Pancreas (tissue), 10 donors: ENCODE measurements around the gene SLC5A10. TPM values are rescaled to one million over a fixed set of nuclear protein-coding genes. Genes with fewer than 3 reads are reported as not detected.

Source experiments
- ATAC-seq, 4 donors: fragments of 200-7000 bp; cut with Tn5 transposase; one replicate each; pipeline versions ENCODE4 v1.8.0 to v1.9.1; 2020; ENCODE audit warnings: mild to moderate bottlenecking in 4 of 4, moderate library complexity in 4 of 4
- DNase-seq, 6 donors: peaks; one replicate each; pipeline ENCODE4 v3.0.0-alpha.2; 2020
- FAIRE-seq: peaks from 2 replicates; lab custom pipeline; 2012; peaks lifted over from hg19 to GRCh38; lab: Jason Lieb, UNC
- H3K27ac ChIP-seq, 4 donors: fragments of 200-600 bp; sonication (generic); 1 replicate in 3 of 4; 2 replicates in 1 of 4; pipeline versions ENCODE4 v1.5.0 to v1.8.0; 2020
- H3K27me3 ChIP-seq, 4 donors: fragments of 200-600 bp; one replicate each; pipeline ENCODE4 v1.8.0; 2021
- H3K36me3 ChIP-seq, 3 donors: fragments of 200-600 bp; sonication (generic) in 1 of 3; one replicate each; pipeline versions ENCODE4 v1.5.0 to v1.8.0; 2020 to 2021
- H3K4me1 ChIP-seq, 3 donors: fragments of 200-600 bp; one replicate each; pipeline ENCODE4 v1.8.0; 2021
- H3K4me3 ChIP-seq, 4 donors: fragments of 200-600 bp; sonication (generic) in 2 of 4; one replicate each; pipeline versions ENCODE4 v1.5.0 to v1.8.0; 2020 to 2021
- H3K9me3 ChIP-seq, 4 donors: fragments of 200-600 bp; one replicate each; pipeline ENCODE4 v1.8.0; 2021
- WGBS, 2 donors: extraction: QIAGEN DNeasy Blood & Tissue Kit; methylation state at CpG; one replicate each; pipeline ENCODE4 v1.1.7; 2013; 5-methylcytosine and 5-hydroxymethylcytosine counted together
- intact Hi-C, 3 donors: fragments of 100-400 bp; cut with DNase I; formaldehyde crosslinking; loops; one replicate each; pipeline versions ENCODE4 v1.11.1 to v1.14.2; 2022
- polyA plus RNA-seq, 2 donors: library from polyadenylated mRNA; stranded (reverse); fragments of 200-250 nt; gene quantifications; one replicate each; pipeline ENCODE4 v1.2.3, GENCODE V29; 2013
- total RNA-seq, 6 donors: library from RNA; stranded (reverse); fragmentation: NEBNext Ultra II Directional in 4 of 6; extraction: Animal tissue kit (Norgen Biotek cat#: 25700) in 4 of 6; gene quantifications; one replicate each; pipeline versions ENCODE4 v1.2.1 to v1.2.4, GENCODE V29; 2021 to 2023
- TF ChIP-seq, protein P1 (sequence below), 4 donors: fragments of 200-600 bp; sonication (generic) in 3 of 4; IDR thresholded peaks; one replicate each; pipeline versions ENCODE4 v1.5.0 to v1.8.0; 2021; ENCODE audit warnings: antibody characterized with exemption in 4 of 4
- donor health status: healthy with polysubstance abuse.
- donor health status: DM: no; HTN: no; CAD: no; lungs with moderate emphysema.
- donor health status: DM: no; HTN: no; CAD: no.
- donor health status: control.
- donor health status: control.
- donor health status: Bipolar disorder and iron deficiency.
- donor health status: DM: yes; HTN: yes; CAD: no.
- donor health status: DM: no; HTN: no; CAD: no.
- donor health status: DM: no; HTN: no; CAD: no.
- donor health status: DM: yes; HTN: yes; CAD: no.

The SLC5A10 gene
- total and polyA plus RNA-seq, 8 donors = 0.02 TPM; not detected in 7

DNA sequence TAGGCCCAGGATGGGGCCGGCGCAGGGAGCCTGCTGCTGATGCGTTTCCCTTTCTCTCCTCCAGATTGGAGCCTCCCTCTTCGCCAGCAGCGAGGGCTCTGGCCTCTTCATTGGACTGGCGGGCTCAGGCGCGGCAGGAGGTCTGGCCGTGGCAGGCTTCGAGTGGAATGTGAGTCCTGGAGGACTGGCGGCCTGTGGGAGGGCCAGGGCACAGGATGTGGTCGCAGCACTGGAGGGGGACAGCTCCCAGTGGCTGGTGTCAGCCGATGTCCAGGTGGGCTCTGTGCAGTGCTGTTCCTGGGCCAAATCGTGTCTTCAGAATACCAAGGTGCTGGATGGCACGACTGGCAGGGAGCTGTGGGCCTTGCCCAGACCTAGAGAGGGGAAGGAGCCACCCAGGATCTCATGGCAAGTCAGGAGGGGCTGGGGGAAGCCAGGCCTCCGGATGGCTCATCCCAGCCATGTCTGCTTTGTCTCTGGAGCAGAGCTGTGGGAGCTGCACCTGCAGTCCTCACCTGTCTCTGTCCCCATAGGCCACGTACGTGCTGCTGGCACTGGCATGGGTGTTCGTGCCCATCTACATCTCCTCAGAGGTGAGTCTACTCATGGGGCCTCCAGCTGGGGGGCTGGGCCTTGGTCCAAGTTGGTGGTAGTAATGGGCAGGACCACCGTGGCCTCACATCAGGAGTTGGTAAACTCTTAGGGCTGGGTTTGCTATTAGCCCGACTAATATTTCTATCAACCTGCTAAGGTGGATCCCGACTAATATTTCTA is 7.3 kb downstream of the SLC5A10 start:
- Histone ChIP-seq H3K9me3 (no peaks in the 10 kb centered on the region), H3K4me1 (no peaks in the 10 kb centered on the region), H3K27ac (no peak overlapping the region), H3K27me3 (no peaks in the 10 kb centered on the region), H3K4me3 (no peak overlapping the region), H3K36me3 (no peaks in the 10 kb centered on the region)
- no peak for ATAC-seq
- TF ChIP-seq, protein P1, sequence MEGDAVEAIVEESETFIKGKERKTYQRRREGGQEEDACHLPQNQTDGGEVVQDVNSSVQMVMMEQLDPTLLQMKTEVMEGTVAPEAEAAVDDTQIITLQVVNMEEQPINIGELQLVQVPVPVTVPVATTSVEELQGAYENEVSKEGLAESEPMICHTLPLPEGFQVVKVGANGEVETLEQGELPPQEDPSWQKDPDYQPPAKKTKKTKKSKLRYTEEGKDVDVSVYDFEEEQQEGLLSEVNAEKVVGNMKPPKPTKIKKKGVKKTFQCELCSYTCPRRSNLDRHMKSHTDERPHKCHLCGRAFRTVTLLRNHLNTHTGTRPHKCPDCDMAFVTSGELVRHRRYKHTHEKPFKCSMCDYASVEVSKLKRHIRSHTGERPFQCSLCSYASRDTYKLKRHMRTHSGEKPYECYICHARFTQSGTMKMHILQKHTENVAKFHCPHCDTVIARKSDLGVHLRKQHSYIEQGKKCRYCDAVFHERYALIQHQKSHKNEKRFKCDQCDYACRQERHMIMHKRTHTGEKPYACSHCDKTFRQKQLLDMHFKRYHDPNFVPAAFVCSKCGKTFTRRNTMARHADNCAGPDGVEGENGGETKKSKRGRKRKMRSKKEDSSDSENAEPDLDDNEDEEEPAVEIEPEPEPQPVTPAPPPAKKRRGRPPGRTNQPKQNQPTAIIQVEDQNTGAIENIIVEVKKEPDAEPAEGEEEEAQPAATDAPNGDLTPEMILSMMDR (IDR thresholded peaks at IDR 0.05) = no peak
- DNase-seq = peak in 1 of 6 donors; percentile 61
- no peak for FAIRE-seq
- WGBS, 2 donors = 79 to 80% methylated on average over 22 of the region's 22 CpGs
- intact Hi-C loops = no loop called here

DNA sequence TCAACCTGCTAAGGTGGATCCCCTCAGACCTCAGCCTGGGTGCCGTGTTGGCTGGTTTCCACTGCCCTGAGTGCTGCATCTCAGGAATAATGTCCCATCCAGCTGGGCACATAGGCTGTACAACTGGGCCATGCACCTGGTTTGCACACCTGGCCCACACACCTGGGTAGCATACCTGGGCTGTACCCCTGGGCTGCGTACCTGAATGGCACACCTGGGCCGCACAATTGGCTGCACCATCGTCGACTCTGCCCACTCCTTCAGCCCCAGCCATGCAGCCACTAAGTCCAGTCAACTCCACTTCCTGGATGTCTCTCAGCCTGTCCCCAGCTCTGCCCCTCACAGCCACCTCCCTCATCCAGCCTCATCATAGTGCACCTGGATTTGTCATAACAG is 7.9 kb downstream of the SLC5A10 start:
- H3K27ac ChIP-seq = no peak overlapping the region
- H3K36me3 ChIP-seq = no peaks in the 10 kb centered on the region
- TF ChIP-seq, protein P1 (IDR thresholded peaks at IDR 0.05) = no peak
- no peak for FAIRE-seq
- no peaks in the 10 kb centered on the region for H3K4me1 ChIP-seq
- intact Hi-C loops = no loop called here
- DNase-seq = peak in 1 of 6 donors; percentile 46
- 87 to 91% methylated on average over 5 of the region's 5 CpGs for WGBS, 2 donors
- no peak overlapping the region for H3K4me3 ChIP-seq
- no peaks in the 10 kb centered on the region for H3K27me3 ChIP-seq
- no peak for ATAC-seq
- no peaks in the 10 kb centered on the region for H3K9me3 ChIP-seq

DNA sequence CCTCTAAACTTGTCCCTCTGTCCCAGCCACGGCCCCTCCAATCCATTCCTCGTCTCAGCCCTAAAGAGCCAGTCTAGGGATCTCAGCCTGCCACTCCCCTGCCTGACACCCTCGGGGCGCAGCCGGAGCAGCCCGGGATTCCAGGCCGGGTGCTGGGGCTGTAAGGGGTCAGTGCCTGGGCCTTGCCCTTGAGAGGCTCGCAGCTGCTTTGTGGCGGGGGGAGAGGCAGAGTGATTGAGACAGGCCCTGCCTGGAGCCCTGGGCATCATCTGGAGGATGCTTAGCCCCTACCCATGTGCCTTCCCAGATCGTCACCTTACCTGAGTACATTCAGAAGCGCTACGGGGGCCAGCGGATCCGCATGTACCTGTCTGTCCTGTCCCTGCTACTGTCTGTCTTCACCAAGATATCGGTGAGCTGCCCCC is 8.3 kb downstream of the SLC5A10 start:
- Histone ChIP-seq H3K27ac (no peak overlapping the region), H3K4me3 (no peak overlapping the region), H3K27me3 (no peaks in the 10 kb centered on the region), H3K9me3 (no peaks in the 10 kb centered on the region), H3K36me3 (no peaks in the 10 kb centered on the region), H3K4me1 (no peaks in the 10 kb centered on the region)
- ATAC-seq (no peak), FAIRE-seq (no peak), DNase-seq (peak in 1 of 6 donors; percentile 66)
- TF ChIP-seq, protein P1 (IDR thresholded peaks at IDR 0.05) = no peak
- WGBS, 2 donors = 78 to 80% methylated on average over 14 to 15 of the region's 15 CpGs
- intact Hi-C loops = no loop called here

DNA sequence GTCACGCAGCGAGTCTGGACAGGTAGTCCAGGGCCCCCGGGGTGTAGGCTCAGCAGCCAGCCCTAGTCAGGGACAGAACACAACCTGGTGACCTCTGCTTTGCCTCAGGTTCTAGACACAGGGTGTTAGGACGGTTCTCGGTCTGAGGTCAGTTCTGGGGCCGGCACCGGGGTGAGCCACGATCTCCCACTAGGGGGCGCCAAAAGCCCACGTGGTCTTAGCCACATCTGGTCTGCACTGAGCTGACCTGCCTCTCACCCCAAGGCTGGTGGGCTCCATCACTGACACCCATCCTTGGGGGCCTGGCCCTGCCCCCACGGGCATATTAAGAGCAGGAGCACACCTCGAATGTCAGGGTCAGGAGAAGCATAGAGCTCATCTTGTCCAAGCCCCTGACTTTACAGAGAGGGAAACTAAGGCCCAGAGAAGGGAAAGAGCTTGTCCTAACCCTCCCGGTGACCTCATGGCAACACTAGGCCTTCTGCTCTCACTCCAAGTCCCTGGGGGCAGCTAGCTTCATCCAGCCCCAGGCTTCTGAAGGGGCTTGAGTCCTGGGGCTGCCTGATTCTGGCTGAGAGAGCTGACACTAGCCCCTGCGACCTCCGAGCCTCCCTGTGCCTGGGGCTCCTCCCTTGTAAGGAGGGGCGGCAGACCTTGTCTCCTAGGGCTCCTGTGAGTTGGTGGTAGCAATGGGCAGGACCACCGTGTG is 9.0 kb downstream of the SLC5A10 start:
- H3K4me1 ChIP-seq = no peaks in the 10 kb centered on the region
- intact Hi-C loops = no loop called here
- no peaks in the 10 kb centered on the region for H3K9me3 ChIP-seq
- peak; percentile 85 to 93 (median 91) for ATAC-seq
- no peak overlapping the region for H3K27ac ChIP-seq
- no peak overlapping the region for H3K4me3 ChIP-seq
- TF ChIP-seq, protein P1 (IDR thresholded peaks at IDR 0.05) = peak; percentile 90 to 98 (median 94)
- H3K36me3 ChIP-seq = no peaks in the 10 kb centered on the region
- WGBS, 2 donors = 30 to 35% methylated on average over 16 to 17 of the region's 17 CpGs
- no peak for FAIRE-seq
- peak; percentile 65 to 98 (median 86) for DNase-seq
- no peaks in the 10 kb centered on the region for H3K27me3 ChIP-seq
